C4-2B (cell line): ENCODE measurements around the gene EPHB2.

Source experiments
- ZFX ChIP-seq: fragments of 450-650 bp; IDR thresholded peaks from 2 replicates; pipeline ENCODE4 v1.6.1; 2017
- TF ChIP-seq, protein P1 (sequence below): fragments of 450-650 bp; conservative IDR thresholded peaks from 2 replicates; pipeline ENCODE4 v1.5.1; 2017; ENCODE audit warnings: mild to moderate bottlenecking

- no peak for TF ChIP-seq ZFX
- TF ChIP-seq, protein P1, sequence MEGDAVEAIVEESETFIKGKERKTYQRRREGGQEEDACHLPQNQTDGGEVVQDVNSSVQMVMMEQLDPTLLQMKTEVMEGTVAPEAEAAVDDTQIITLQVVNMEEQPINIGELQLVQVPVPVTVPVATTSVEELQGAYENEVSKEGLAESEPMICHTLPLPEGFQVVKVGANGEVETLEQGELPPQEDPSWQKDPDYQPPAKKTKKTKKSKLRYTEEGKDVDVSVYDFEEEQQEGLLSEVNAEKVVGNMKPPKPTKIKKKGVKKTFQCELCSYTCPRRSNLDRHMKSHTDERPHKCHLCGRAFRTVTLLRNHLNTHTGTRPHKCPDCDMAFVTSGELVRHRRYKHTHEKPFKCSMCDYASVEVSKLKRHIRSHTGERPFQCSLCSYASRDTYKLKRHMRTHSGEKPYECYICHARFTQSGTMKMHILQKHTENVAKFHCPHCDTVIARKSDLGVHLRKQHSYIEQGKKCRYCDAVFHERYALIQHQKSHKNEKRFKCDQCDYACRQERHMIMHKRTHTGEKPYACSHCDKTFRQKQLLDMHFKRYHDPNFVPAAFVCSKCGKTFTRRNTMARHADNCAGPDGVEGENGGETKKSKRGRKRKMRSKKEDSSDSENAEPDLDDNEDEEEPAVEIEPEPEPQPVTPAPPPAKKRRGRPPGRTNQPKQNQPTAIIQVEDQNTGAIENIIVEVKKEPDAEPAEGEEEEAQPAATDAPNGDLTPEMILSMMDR: no peak
Measured at GRCh38 chr1:22860414-22860800, 149.8 kb downstream of the EPHB2 start.
